GM19463 (cell line): Measurements from ENCODE around the gene IL6ST.
"Not testable (repeated sequence)": the region's sequence is repeated elsewhere in the genome, so short reads cannot be mapped to it uniquely, and the experiment has no call there.

ENCODE experiments used
- ATAC-seq: cut with Tn5 transposase; IDR thresholded peaks from one replicate; pipeline ENCODE4 v1.9.1; 2021; ENCODE audit warnings: mild to moderate bottlenecking, moderate library complexity; ENCODE audit not compliant: unreplicated experiment

IL6ST gene

GRCh38 chr5:55994495-55994997, at the start of gene IL6ST:
TSS of gene IL6ST (minus strand) at chr5:55994963. CDS start at chr5:55976278, 18,685 bp downstream.
- ATAC-seq = peak; percentile 33

GRCh38 chr5:56039985-56040384, 45.2 kb upstream of the IL6ST start:
- no peak for ATAC-seq

- ATAC-seq = not testable (repeated sequence)
Measured at GRCh38 chr5:56038206-56038605, 43.4 kb upstream of the IL6ST start.

GRCh38 chr5:56037531-56038010, 42.8 kb upstream of the IL6ST start:
- no peak for ATAC-seq

DNA sequence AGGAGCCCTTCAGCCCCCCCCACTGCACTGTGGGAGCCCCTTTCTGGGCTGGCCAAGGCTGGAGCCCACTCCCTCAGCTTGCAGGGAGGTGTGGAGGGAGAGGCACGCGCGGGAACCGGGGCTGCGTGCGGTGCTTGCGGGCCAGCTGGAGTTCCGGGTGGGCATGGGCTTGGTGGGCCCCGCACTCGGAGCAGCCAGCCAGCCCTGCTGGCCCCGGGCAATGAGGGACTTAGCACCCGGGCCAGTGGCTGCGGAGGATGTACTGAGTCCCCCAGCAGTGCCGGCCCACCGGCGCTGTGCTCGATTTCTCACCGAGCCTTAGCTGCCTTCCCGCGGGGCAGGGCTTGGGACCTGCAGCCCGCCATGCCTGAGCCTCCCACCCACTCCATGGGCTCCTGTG, 40.6 kb upstream of the IL6ST start:
- not testable (repeated sequence) for ATAC-seq

- peak; percentile 34 for ATAC-seq
Measured at GRCh38 chr5:56029871-56030630, 35.3 kb upstream of the IL6ST start.

GRCh38 chr5:56029457-56029856, 34.7 kb upstream of the IL6ST start:
- no peak for ATAC-seq

DNA sequence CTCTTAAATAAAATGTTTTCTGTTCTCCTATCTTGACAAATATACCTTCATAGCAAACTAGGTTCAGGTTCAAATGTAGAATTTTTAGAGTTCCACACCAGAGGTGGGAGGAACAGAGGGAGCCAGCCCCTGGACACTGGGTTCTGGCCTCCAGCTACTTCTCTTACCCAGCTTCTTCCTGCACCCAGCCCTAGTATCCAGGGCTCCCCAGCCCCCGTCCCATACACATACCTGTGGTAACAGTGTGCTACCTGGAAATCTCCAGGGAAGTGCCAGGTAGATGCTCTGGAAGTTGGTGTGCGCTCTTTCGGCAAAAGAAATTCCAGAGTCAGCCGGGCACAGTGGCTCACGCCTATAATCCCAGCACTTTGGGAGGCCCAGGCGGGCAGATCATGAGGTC, 33.9 kb upstream of the IL6ST start:
- no peak for ATAC-seq

- ATAC-seq = peak; percentile 86
Measured at GRCh38 chr5:56026863-56027300, 32.1 kb upstream of the IL6ST start.

DNA sequence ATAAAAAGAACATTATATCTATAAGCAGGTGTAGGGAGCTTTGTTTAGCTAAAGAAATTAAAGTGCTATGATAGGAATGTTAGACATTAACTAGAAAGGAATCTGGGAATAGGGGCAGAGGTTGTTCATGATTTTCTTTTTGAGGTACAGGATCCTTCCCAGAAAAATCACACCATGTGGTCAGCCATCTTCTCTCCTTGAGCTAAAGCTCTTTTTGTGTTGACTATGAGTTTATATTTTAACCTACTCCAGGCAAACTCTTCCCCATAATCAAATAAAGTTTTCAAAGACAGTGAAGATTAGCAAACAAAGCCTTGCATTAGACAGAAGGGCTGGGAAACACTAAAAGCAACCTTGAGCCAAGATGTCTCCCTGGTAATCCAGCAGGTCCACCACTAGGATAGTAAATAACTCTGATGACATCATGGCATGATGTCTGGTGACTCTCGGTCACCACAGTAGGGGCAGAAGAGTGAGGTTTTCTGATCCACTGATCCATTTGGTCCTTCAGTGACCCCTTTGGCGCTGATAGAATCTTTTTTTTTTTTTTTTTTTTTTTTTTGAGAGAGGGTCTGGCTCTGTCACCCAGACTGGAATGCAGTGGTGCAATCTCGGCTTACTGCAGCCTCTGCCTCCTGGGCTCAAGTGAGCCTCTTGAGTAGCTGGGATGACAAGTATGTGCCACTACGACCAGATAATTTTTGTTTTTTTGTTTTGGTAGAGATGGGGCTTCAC, 30.6 kb upstream of the IL6ST start:
- ATAC-seq = no peak

DNA sequence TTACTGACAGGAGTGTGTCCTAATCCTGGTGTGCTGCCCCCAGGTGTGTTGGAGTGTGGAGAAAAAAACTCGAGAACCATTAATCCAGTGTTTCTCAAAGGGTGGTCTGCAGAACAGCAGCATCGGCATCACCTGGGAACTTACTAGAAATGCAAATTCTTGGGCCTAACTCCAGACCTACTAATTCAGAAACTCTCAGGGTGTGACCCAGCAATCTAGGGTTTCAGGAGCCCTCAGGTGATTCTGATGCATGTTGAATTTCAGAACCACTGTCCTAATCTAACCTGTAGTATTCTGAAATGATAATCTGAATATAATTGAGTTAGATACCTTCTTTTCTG, 30.0 kb upstream of the IL6ST start:
- ATAC-seq = no peak

GRCh38 chr5:56023296-56023695, 28.5 kb upstream of the IL6ST start:
- no peak for ATAC-seq

DNA sequence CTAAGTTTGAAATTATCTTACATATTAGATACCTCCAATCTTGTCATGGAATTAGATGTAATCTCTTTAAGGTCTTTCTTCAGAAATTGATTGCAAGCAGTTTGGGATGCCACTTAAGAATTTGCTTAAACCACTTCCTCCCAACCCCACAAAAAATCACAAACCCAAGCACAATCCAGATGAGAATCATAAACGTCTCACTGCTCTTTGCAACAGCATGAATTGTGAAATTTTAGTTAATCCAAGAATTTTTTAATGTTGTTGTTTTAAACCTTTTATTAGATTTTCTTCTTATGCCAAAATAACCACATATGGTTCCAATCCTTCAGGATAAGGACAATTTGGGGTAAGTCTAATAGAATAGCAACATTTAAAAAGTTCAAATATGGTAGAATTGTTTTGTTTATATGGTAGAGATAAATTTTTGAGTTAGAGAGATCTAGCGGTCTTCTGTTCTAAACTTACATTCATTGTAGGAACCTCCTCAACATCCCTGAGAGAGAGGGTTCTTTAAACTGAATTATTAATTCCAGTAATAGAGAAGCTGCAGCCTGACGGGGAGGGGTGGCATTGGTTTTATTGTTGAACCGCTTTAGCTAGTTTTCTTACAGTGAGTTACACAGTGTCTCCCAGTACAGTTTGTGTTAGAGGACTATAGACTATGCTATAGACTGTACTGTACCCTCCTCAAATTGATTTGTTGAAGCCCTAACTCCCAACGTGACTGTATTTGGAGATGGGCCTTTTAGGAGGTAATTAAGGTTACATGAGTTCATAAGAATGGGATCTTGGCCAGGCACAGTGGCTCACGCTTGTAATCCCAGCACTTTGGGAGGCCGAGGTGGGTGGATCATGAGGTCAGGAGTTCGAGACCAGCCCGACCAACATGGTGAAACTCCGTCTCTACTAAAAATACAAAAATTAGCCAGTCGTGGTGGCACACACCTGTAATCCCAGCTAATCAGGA, 24.8 kb upstream of the IL6ST start:
- no peak for ATAC-seq

- no peak for ATAC-seq
Measured at GRCh38 chr5:56018832-56019231, 24.1 kb upstream of the IL6ST start.

DNA sequence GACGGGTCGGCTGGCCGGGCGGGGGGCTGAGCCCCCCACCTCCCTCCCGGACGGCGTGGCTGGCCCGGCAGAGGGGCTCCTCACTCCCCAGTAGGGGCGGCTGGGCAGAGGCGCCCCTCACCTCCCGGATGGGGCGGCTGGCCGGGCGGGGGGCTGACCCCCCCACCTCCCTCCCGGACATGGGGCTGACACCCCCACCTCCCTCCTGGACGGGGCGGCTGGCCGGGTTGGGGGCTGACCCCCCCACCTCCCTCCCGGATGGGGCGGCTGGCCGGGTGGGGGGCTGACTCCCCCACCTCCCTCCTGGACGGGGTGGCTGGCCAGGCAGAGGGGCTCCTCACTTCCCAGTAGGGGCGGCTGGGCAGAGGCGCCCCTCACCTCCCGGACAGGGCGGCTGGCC, 19.9 kb upstream of the IL6ST start:
- ATAC-seq = not testable (repeated sequence)

DNA sequence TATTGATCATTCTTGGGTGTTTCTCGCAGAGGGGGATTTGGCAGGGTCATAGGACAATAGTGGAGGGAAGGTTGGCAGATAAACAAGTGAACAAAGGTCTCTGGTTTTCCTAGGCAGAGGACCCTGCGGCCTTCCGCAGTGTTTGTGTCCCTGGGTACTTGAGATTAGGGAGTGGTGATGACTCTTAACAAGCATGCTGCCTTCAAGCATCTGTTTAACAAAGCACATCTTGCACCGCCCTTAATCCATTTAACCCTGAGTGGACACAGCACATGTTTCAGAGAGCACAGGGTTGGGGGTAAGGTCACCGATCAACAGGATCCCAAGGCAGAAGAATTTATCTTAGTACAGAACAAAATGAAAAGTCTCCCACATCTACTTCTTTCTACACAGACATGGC, 19.2 kb upstream of the IL6ST start:
- ATAC-seq = not testable (repeated sequence)

- ATAC-seq = peak; percentile 75
Measured at GRCh38 chr5:56012281-56012963, 17.7 kb upstream of the IL6ST start.

- peak; percentile 30 for ATAC-seq
Measured at GRCh38 chr5:56011835-56012234, 17.1 kb upstream of the IL6ST start.

GRCh38 chr5:56010431-56010830, 15.7 kb upstream of the IL6ST start:
- ATAC-seq = no peak

GRCh38 chr5:56006600-56006999, 11.8 kb upstream of the IL6ST start:
- no peak for ATAC-seq
